ENCODE measurements around the gene TMEM139. TPM values are rescaled to one million over a fixed set of nuclear protein-coding genes. Genes with fewer than 3 reads are reported as not detected.
"Not testable (repeated sequence)": the region's sequence is repeated elsewhere in the genome, so short reads cannot be mapped to it uniquely, and the experiment has no call there.

Gene TMEM139
- total and polyA plus RNA-seq, 4 experiments from 2014 or later, result 0.61 to 2.1 (median 1.4) TPM

DNA sequence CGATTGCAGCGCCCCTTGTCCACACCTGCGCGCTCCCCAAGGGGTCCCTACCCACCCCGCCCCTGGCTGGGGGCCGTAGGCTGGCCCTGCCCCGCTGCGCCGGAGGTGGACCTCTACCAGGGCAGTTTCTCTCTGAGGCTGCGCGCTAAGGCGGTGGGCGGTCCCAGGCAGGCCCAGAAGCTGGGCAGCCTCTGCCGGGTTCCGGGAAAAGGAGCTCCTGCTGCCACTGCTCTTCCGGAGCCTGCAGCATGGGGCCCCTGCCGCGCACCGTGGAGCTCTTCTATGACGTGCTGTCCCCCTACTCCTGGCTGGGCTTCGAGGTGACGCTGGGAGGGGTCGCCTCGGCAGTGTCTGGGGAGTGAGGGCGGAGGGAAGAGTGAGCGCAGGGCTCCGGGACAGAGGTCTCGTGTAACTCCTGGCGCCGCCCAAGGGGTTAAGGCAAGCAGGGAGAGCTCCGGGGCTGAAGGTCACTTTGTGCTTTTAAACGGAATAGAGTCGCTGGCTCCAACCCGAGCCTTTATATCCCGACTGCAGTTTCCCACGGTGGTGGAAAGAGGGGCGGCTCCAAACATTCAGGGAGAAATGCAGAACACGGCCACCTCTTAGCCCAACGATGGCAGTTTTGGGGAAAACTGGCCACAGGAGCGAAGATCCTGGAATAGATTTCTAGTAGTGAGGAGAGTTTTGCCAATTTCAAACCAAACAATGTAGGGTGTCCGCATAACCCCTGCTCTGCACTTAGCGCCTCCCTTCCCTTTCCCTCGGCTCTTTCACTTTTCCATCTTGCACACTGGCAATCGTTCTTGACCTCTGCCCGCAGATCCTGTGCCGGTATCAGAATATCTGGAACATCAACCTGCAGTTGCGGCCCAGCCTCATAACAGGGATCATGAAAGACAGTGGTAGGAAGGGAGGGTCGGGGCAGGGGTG is 21.2 kb upstream of the TMEM139 start, which contains the start of gene GSTK1:
Gene GSTK1 (plus strand): TSS at position 176 of the 930 bp plus-strand sequence. CDS start 73 bp downstream, at position 249.
- ChIA-PET CTCF (ENCODE audit: partially characterized antibody) (interaction anchor here (0.9 to 16.6 kb wide), 19 partner anchors 9 to 154 kb away, joined by 3 to 252 read pairs (median 5); partner anchors contain the start of genes CASP2 and EPHA1), POLR2A (ENCODE audit: partially characterized antibody) (interaction anchor here (0.7 to 13.2 kb wide), 28 partner anchors 9 to 1549 kb away, joined by 3 to 163 read pairs (median 7); partner anchors contain the start of gene CASP2)
- no peaks in the 10 kb centered on the region for H3K27me3 ChIP-seq (ENCODE audit: insufficient read depth, low read length)
- peaks cover 40 to 81% (median 62%) of the 10 kb centered on the region in 4 donors for H3K4me1 Mint-ChIP-seq
- intact Hi-C loops (cut with micrococcal nuclease), result loop anchor here (1.0 to 2.0 kb wide), 4 partner anchors 12 to 25 kb away; partner anchors contain the start of gene CASP2
- no peaks in the 10 kb centered on the region for H3K27me3 Mint-ChIP-seq
- peak within 1 kb of the TSS; percentile 89 for H3K27ac ChIP-seq (ENCODE audit: low read depth, low read length)
- peak within 1 kb of the TSS; percentile 89 to 90 for H3K4me3 ChIP-seq (ENCODE audit: low read length in 2 of 2)
- peak; percentile 69 to 86 (median 75) for DNase-seq
- H3K9me3 ChIP-seq (ENCODE audit: control insufficient read depth in 1 of 2, low read length in 2 of 2), result no peaks in the 10 kb centered on the region
- peaks cover 72% of the 10 kb centered on the region for H3K4me1 ChIP-seq (ENCODE audit: insufficient read depth, low read length)
- H3K9me3 Mint-ChIP-seq, result peaks cover 0 to 3% (median 0%) of the 10 kb centered on the region in 8 donors
- peaks cover 25% of the 10 kb centered on the region for H3K36me3 ChIP-seq (ENCODE audit: insufficient read depth, low read length)
- peak within 1 kb of the TSS; percentile 91 to 98 (median 94) for H3K27ac Mint-ChIP-seq
- peak within 1 kb of the TSS; percentile 93 to 99 (median 96) for H3K4me3 Mint-ChIP-seq
- peaks cover 29 to 44% of the 10 kb centered on the region in 2 donors for H3K36me3 Mint-ChIP-seq

DNA sequence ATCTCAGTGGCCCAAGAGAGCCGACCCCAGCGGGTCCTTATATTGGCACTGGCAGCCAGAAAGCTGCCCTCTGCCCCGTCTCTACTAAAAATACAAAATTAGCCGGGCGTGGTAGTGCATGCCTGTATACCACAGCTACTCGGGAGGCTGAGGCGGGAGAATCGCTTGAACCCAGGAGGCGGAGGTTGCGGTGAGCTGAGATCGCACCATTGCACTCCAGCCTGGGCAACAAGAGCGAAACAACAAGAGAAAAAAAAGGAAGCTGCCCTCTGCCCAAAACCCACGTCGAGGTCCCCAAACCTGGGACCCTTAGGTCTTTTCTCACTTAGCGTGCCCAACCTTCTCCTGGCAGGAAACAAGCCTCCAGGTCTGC is 20.6 kb upstream of the TMEM139 start:
- H3K36me3 ChIP-seq (ENCODE audit: insufficient read depth, low read length), result peaks cover 31% of the 10 kb centered on the region
- DNase-seq; H3K27me3 ChIP-seq (ENCODE audit: insufficient read depth, low read length); H3K9me3 ChIP-seq (ENCODE audit: control insufficient read depth in 1 of 2, low read length in 2 of 2); intact Hi-C loops (cut with micrococcal nuclease); H3K9me3 Mint-ChIP-seq; H3K27me3 Mint-ChIP-seq: not testable (repeated sequence)
- peak overlapping the region; percentile 89 for H3K27ac ChIP-seq (ENCODE audit: low read depth, low read length)
- ChIA-PET POLR2A (ENCODE audit: partially characterized antibody) (interaction anchor here (0.7 to 13.2 kb wide), 21 partner anchors 9 to 466 kb away, joined by 3 to 163 read pairs (median 8); partner anchors contain the start of genes CASP2 and EPHA1), CTCF (ENCODE audit: partially characterized antibody) (interaction anchor here (1.1 to 16.6 kb wide), 10 partner anchors 15 to 153 kb away, joined by 3 to 252 read pairs (median 6); partner anchors contain the start of gene CASP2)
- H3K4me1 ChIP-seq (ENCODE audit: insufficient read depth, low read length), result peaks cover 72% of the 10 kb centered on the region
- Mint-ChIP-seq H3K36me3 (peaks cover 29 to 51% of the 10 kb centered on the region in 2 donors), H3K4me1 (peaks cover 37 to 76% (median 60%) of the 10 kb centered on the region in 4 donors), H3K4me3 (peak overlapping the region; percentile 93 to 99 (median 96)), H3K27ac (peak overlapping the region; percentile 85 to 98 (median 94))
- H3K4me3 ChIP-seq (ENCODE audit: low read length in 2 of 2), result peak overlapping the region; percentile 89 to 90

DNA sequence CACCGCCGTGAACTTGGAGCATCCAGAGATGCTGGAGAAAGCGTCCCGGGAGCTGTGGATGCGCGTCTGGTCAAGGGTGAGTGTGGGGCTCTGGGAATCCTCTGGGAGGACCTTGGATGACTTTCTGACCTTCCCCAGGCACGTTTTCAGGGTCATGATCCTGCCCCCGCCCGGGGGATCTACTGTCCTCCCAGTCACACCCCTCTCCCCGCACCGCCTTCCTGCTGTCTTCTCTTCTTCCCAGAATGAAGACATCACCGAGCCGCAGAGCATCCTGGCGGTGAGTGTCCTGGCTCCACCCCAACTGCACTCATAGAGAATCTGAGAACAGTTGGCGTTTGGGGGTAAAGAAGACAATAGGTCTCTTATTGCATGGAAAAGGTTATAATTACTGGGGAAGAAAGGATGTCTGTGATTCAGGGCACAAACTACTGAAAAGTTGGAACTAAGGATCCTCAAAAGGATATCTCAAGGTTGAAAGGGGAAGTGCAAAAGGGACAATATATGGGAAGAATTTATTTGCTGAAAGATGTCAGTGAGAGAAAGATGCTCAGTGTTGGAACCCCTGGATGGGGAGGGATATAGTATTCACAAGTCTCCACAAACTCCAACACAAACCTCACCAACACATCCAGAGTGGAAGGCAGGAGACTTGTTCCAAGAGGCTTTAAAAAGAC is 19.6 kb upstream of the TMEM139 start:
- Histone ChIP-seq H3K36me3 (ENCODE audit: insufficient read depth, low read length) (peaks cover 37% of the 10 kb centered on the region), H3K4me1 (ENCODE audit: insufficient read depth, low read length) (peaks cover 68% of the 10 kb centered on the region), H3K9me3 (ENCODE audit: control insufficient read depth in 1 of 2, low read length in 2 of 2) (no peaks in the 10 kb centered on the region), H3K4me3 (ENCODE audit: low read length in 2 of 2) (peak overlapping the region in 1 of 2 donors; percentile 90), H3K27ac (ENCODE audit: low read depth, low read length) (peak overlapping the region; percentile 89), H3K27me3 (ENCODE audit: insufficient read depth, low read length) (no peaks in the 10 kb centered on the region)
- Mint-ChIP-seq H3K36me3 (peaks cover 38 to 60% of the 10 kb centered on the region in 2 donors), H3K27ac (peak overlapping the region; percentile 85 to 98 (median 94)), H3K9me3 (peaks cover 0 to 3% (median 0%) of the 10 kb centered on the region in 8 donors), H3K4me3 (peak overlapping the region; percentile 93 to 99 (median 96)), H3K4me1 (peaks cover 31 to 72% (median 53%) of the 10 kb centered on the region in 4 donors), H3K27me3 (no peaks in the 10 kb centered on the region)
- ChIA-PET POLR2A (ENCODE audit: partially characterized antibody) (interaction anchor here (0.7 to 13.2 kb wide), 14 partner anchors 8 to 144 kb away, joined by 3 to 163 read pairs (median 14); partner anchors contain the start of genes CASP2 and EPHA1), CTCF (ENCODE audit: partially characterized antibody) (interaction anchor here (1.0 to 16.6 kb wide), 10 partner anchors 14 to 151 kb away, joined by 3 to 252 read pairs (median 6); partner anchors contain the start of gene CASP2)
- intact Hi-C loops (cut with micrococcal nuclease), result no loop called here
- DNase-seq, result no peak

DNA sequence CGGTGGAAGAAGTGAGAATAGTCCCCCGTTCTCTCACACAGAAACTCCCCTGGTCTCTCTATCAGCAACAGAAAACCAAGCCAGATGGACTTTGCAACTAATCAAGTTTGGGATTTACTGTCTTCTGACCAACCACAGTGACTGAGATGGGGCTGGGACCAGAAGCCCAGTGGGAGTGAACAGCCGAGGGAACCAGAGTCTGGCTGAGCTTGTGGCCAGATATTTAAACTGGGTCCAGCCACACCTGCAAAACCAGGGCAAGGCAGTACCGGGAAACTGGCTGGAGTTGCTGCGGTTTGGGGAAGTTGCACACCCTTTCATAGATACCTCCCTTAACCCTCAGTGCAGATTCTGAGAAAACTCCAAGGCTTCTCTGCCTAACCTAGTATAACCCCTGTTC is 15.5 kb upstream of the TMEM139 start:
- Mint-ChIP-seq H3K27ac (peak overlapping the region in 6 of 7 donors; percentile 19 to 94 (median 69)), H3K4me3 (peak overlapping the region in 1 of 8 donors; percentile 7), H3K36me3 (peaks cover 38 to 55% of the 10 kb centered on the region in 2 donors), H3K27me3 (no peaks in the 10 kb centered on the region), H3K9me3 (peaks cover 0 to 2% (median 0%) of the 10 kb centered on the region in 8 donors), H3K4me1 (peaks cover 24 to 49% (median 36%) of the 10 kb centered on the region in 4 donors)
- Histone ChIP-seq H3K4me3 (ENCODE audit: low read length in 2 of 2) (no peak overlapping the region), H3K9me3 (ENCODE audit: control insufficient read depth in 1 of 2, low read length in 2 of 2) (no peaks in the 10 kb centered on the region), H3K27ac (ENCODE audit: low read depth, low read length) (no peak overlapping the region), H3K27me3 (ENCODE audit: insufficient read depth, low read length) (no peaks in the 10 kb centered on the region), H3K36me3 (ENCODE audit: insufficient read depth, low read length) (peaks cover 37% of the 10 kb centered on the region), H3K4me1 (ENCODE audit: insufficient read depth, low read length) (peaks cover 51% of the 10 kb centered on the region)
- CTCF ChIA-PET (ENCODE audit: partially characterized antibody), result interaction anchor here (1.1 to 16.6 kb wide), 3 partner anchors 10 to 30 kb away, joined by 4 to 252 read pairs (median 5); no protein-coding TSS in a partner anchor
- DNase-seq, result no peak
- intact Hi-C loops (cut with micrococcal nuclease), result no loop called here
- POLR2A ChIA-PET (ENCODE audit: partially characterized antibody), result interaction anchor here (0.8 to 13.2 kb wide), 9 partner anchors 9 to 29 kb away, joined by 3 to 163 read pairs (median 6); partner anchors contain the start of gene CASP2

GRCh38 chr7:143271240-143271639 is 13.5 kb upstream of the TMEM139 start:
- CTCF ChIA-PET (ENCODE audit: partially characterized antibody), result interaction anchor here (1.0 to 2.5 kb wide), 3 partner anchors 16 to 31 kb away, joined by 3 to 14 read pairs (median 12); no protein-coding TSS in a partner anchor

DNA sequence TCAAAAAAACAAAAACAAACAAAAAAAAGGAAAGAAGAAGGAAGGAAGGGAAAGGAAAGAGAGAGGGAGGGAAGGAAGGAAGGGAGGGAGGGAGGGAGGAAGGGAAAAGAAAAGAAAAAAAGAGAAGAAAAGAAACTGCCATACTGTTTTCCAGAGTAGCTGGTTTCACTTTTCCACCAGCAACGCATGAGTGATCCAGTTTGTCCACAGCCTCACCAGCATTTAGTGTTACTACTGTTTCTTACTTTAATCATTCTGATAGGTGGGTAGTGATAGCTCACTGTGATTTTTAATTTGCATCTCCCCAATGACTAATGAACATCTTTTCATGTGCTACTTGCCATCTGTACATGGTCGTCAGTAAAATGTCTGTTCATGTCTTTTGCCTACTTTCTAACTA is 11.9 kb upstream of the TMEM139 start:
- ChIA-PET POLR2A (ENCODE audit: partially characterized antibody) (interaction anchor here (1.3 to 3.6 kb wide), 5 partner anchors 10 to 22 kb away, joined by 3 to 36 read pairs (median 9); partner anchors contain the start of genes CASP2 and GSTK1), CTCF (ENCODE audit: partially characterized antibody) (interaction anchor here (1.1 to 2.5 kb wide), 5 partner anchors 10 to 33 kb away, joined by 4 to 14 read pairs (median 7); partner anchors contain the start of gene GSTK1)
- intact Hi-C loops (cut with micrococcal nuclease), result no loop called here
- no peaks in the 10 kb centered on the region for H3K27me3 Mint-ChIP-seq
- H3K4me1 Mint-ChIP-seq, result peaks cover 2 to 20% (median 12%) of the 10 kb centered on the region in 4 donors
- H3K36me3 ChIP-seq (ENCODE audit: insufficient read depth, low read length), result peaks cover 18% of the 10 kb centered on the region
- H3K9me3 Mint-ChIP-seq, result no peaks in the 10 kb centered on the region
- no peaks in the 10 kb centered on the region for H3K9me3 ChIP-seq (ENCODE audit: control insufficient read depth in 1 of 2, low read length in 2 of 2)
- no peaks in the 10 kb centered on the region for H3K27me3 ChIP-seq (ENCODE audit: insufficient read depth, low read length)
- DNase-seq, result no peak
- H3K4me3 ChIP-seq (ENCODE audit: low read length in 2 of 2), result no peak overlapping the region
- peaks cover 16% of the 10 kb centered on the region for H3K4me1 ChIP-seq (ENCODE audit: insufficient read depth, low read length)
- no peak overlapping the region for H3K4me3 Mint-ChIP-seq
- H3K27ac Mint-ChIP-seq, result peak overlapping the region in 1 of 7 donors; percentile 13
- no peak overlapping the region for H3K27ac ChIP-seq (ENCODE audit: low read depth, low read length)
- peaks cover 13 to 30% of the 10 kb centered on the region in 2 donors for H3K36me3 Mint-ChIP-seq

More at GRCh38 chr7:143271240-143271639, 13.5 kb upstream of the TMEM139 start:
- H3K4me1 ChIP-seq (ENCODE audit: insufficient read depth, low read length), result peaks cover 32% of the 10 kb centered on the region
- Mint-ChIP-seq H3K36me3 (peaks cover 21 to 42% of the 10 kb centered on the region in 2 donors), H3K4me1 (peaks cover 11 to 29% (median 19%) of the 10 kb centered on the region in 4 donors), H3K4me3 (no peak overlapping the region), H3K27ac (peak overlapping the region in 5 of 7 donors; percentile 6 to 80 (median 33)), H3K9me3 (no peaks in the 10 kb centered on the region), H3K27me3 (no peaks in the 10 kb centered on the region)
- no peaks in the 10 kb centered on the region for H3K9me3 ChIP-seq (ENCODE audit: control insufficient read depth in 1 of 2, low read length in 2 of 2)
- no peak overlapping the region for H3K4me3 ChIP-seq (ENCODE audit: low read length in 2 of 2)
- H3K27me3 ChIP-seq (ENCODE audit: insufficient read depth, low read length), result no peaks in the 10 kb centered on the region
- H3K36me3 ChIP-seq (ENCODE audit: insufficient read depth, low read length), result peaks cover 29% of the 10 kb centered on the region
- no peak for DNase-seq
- intact Hi-C loops (cut with micrococcal nuclease), result no loop called here
- POLR2A ChIA-PET (ENCODE audit: partially characterized antibody), result interaction anchor here (1.1 to 3.6 kb wide), 5 partner anchors 8 to 31 kb away, joined by 3 to 36 read pairs (median 4); partner anchors contain the start of genes CASP2 and GSTK1
- no peak overlapping the region for H3K27ac ChIP-seq (ENCODE audit: low read depth, low read length)
